IMR-90 (cell line): ENCODE data around the gene CLEC1A. TPM values are rescaled to one million over a fixed set of nuclear protein-coding genes. Genes with fewer than 3 reads are reported as not detected.

Experiments
- ATAC-seq: fragments of 200-7000 bp; cut with Tn5 transposase; 2 replicates; pipeline ENCODE4 v1.9.1; 2020; ENCODE audit warnings: low read depth, mild to moderate bottlenecking, moderate library complexity
- BruUV-seq: library from RNA; stranded (reverse); fragments of 400-500 nt; replicated peaks from 2 replicates; lab custom pipeline; 2021; lab: Mats Ljungman, UMichigan
- CTCF ChIA-PET: fragments of 300-600 bp; formaldehyde crosslinking; extraction: SDS; loops from one replicate; lab custom pipeline; 2021; ENCODE audit warnings: antibody characterized with exemption; lab: Yijun Ruan, JAX
- POLR2A ChIA-PET: fragments of 300-600 bp; sonication (Branson Sonifier 250); formaldehyde crosslinking; loops from one replicate; lab custom pipeline; 2022; ENCODE audit warnings: antibody characterized with exemption; ENCODE audit not compliant: unreplicated experiment; lab: Charles Lee
- DNase-seq: peaks from one replicate; pipeline ENCODE4 v3.0.0; 2013
- H2AFZ ChIP-seq: replicated peaks from 2 replicates; pipeline ENCODE3; 2013; ENCODE audit warnings: low read length, mild to moderate bottlenecking; ENCODE audit not compliant: poor library complexity
- H2AK5ac ChIP-seq: 2 replicates; pipeline ENCODE4 v1.6.1; 2013; ENCODE audit warnings: low read depth, low read length, inconsistent platforms
- H2AK9ac ChIP-seq: replicated peaks from 2 replicates; pipeline ENCODE3; 2013; ENCODE audit warnings: mild to moderate bottlenecking, low read depth, low read length, moderate library complexity; ENCODE audit not compliant: poor library complexity
- H2BK120ac ChIP-seq: 2 replicates; pipeline ENCODE4 v1.6.1; 2013; ENCODE audit warnings: low read depth, low read length, inconsistent platforms
- H2BK15ac ChIP-seq: 3 replicates; pipeline ENCODE4 v1.6.1; 2013; ENCODE audit warnings: low read depth, low read length, inconsistent platforms
- H2BK20ac ChIP-seq: 2 replicates; pipeline ENCODE4 v1.6.1; 2013; ENCODE audit warnings: low read depth, mild to moderate bottlenecking, inconsistent platforms, low read length, moderate library complexity
- H2BK5ac ChIP-seq: 2 replicates; pipeline ENCODE4 v1.6.1; 2013; ENCODE audit warnings: mild to moderate bottlenecking, low read depth, low read length, inconsistent platforms; ENCODE audit not compliant: poor library complexity, severe bottlenecking
- H3K14ac ChIP-seq: replicated peaks from 2 replicates; pipeline ENCODE4 v1.6.1; 2013; ENCODE audit warnings: low read depth, low read length, inconsistent platforms
- H3K18ac ChIP-seq: 2 replicates; pipeline ENCODE4 v1.6.1; 2013; ENCODE audit warnings: low read depth, low read length, control low read depth
- H3K23ac ChIP-seq: 2 replicates; pipeline ENCODE4 v1.6.1; 2013; ENCODE audit warnings: low read depth, low read length, inconsistent platforms
- H3K27ac ChIP-seq: 2 replicates; pipeline ENCODE4 v1.5.1; 2013; ENCODE audit warnings: mild to moderate bottlenecking, control low read depth, low read length; ENCODE audit not compliant: insufficient read depth
- H3K27me3 ChIP-seq: 2 replicates; pipeline ENCODE4 v1.6.1; 2013; ENCODE audit warnings: low read length; ENCODE audit not compliant: control insufficient read depth, insufficient read depth
- H3K36me3 ChIP-seq: 2 replicates; pipeline ENCODE4 v1.6.1; 2013; ENCODE audit warnings: low read length, mixed read lengths; ENCODE audit not compliant: control insufficient read depth, insufficient read depth
- H3K4ac ChIP-seq: 2 replicates; pipeline ENCODE4 v1.6.1; 2013; ENCODE audit warnings: low read depth, low read length, inconsistent platforms
- H3K4me1 ChIP-seq: 2 replicates; pipeline ENCODE4 v1.6.1; 2013; ENCODE audit warnings: low read length, mixed read lengths; ENCODE audit not compliant: control insufficient read depth, insufficient read depth
- H3K4me2 ChIP-seq: 2 replicates; pipeline ENCODE4 v1.6.1; 2013; ENCODE audit warnings: low read depth, mild to moderate bottlenecking, control low read depth, low read length, moderate library complexity
- H3K4me3 ChIP-seq: 2 replicates; pipeline ENCODE4 v1.5.1; 2013; ENCODE audit warnings: low read depth, mild to moderate bottlenecking, control low read depth, low read length, moderate library complexity; ENCODE audit not compliant: insufficient read depth
- H3K56ac ChIP-seq: 2 replicates; pipeline ENCODE4 v1.6.1; 2013; ENCODE audit warnings: low read length, inconsistent platforms; ENCODE audit not compliant: insufficient read depth; ENCODE audit errors: extremely low read depth
- H3K79me1 ChIP-seq, 2 experiments: 2 replicates each; pipeline ENCODE4 v1.6.1; 2013; ENCODE audit warnings: low read length in 2 of 2, inconsistent platforms in 1 of 2, low read depth in 1 of 2
- H3K9ac ChIP-seq: 2 replicates; pipeline ENCODE4 v1.6.1; 2013; ENCODE audit warnings: low read depth, low read length, control low read depth
- H3K9me1 ChIP-seq: 2 replicates; pipeline ENCODE4 v1.6.1; 2013; ENCODE audit warnings: low read length, inconsistent platforms; ENCODE audit not compliant: insufficient read depth
- H3K9me3 ChIP-seq: 2 replicates; pipeline ENCODE4 v1.6.1; 2013; ENCODE audit warnings: low read length; ENCODE audit not compliant: control insufficient read depth, insufficient read depth
- H4K20me1 ChIP-seq: 2 replicates; pipeline ENCODE4 v1.6.1; 2013; ENCODE audit warnings: low read length, inconsistent platforms; ENCODE audit not compliant: insufficient read depth
- H4K5ac ChIP-seq: 2 replicates; pipeline ENCODE4 v1.6.1; 2013; ENCODE audit warnings: mild to moderate bottlenecking, low read depth, low read length, control low read depth
- H4K8ac ChIP-seq, 2 experiments: 2 replicates each; pipeline ENCODE4 v1.6.1; 2013; ENCODE audit warnings: low read depth in 2 of 2, low read length in 2 of 2, control low read depth in 1 of 2, inconsistent platforms in 1 of 2
- H4K91ac ChIP-seq: 2 replicates; pipeline ENCODE4 v1.6.1; 2013; ENCODE audit warnings: low read depth, low read length, inconsistent platforms; ENCODE audit not compliant: insufficient read depth
- BHLHE40 ChIP-seq: fragments of 150-350 bp; IDR thresholded peaks from 2 replicates; pipeline ENCODE4 v1.6.1; 2016; ENCODE audit warnings: mild to moderate bottlenecking, low read depth, low read length
- CEBPB ChIP-seq: IDR thresholded peaks from 2 replicates; pipeline ENCODE4 v1.6.1; 2012; ENCODE audit warnings: low read depth, low read length, improper control_type of control experiment
- CHD1 ChIP-seq: IDR thresholded peaks from 2 replicates; pipeline ENCODE4 v1.6.1; 2012; ENCODE audit warnings: low read depth, low read length, improper control_type of control experiment
- FOS ChIP-seq: fragments of 150-350 bp; IDR thresholded peaks from 2 replicates; pipeline ENCODE4 v1.6.1; 2016; ENCODE audit warnings: low read depth, low read length
- MAFK ChIP-seq: IDR thresholded peaks from 2 replicates; pipeline ENCODE4 v1.6.1; 2012; ENCODE audit warnings: low read depth, low read length, improper control_type of control experiment
- MAZ ChIP-seq: IDR thresholded peaks from 2 replicates; pipeline ENCODE4 v1.6.1; 2012; ENCODE audit warnings: low read depth, mild to moderate bottlenecking, low read length, improper control_type of control experiment, moderate library complexity, borderline replicate concordance
- MXI1 ChIP-seq: IDR thresholded peaks from 2 replicates; pipeline ENCODE4 v1.6.1; 2012; ENCODE audit warnings: low read depth, mild to moderate bottlenecking, low read length, moderate library complexity, borderline replicate concordance
- NFE2L2 ChIP-seq: fragments of 150-350 bp; IDR thresholded peaks from 2 replicates; pipeline ENCODE4 v1.6.1; 2016; ENCODE audit warnings: low read depth, mild to moderate bottlenecking, low read length
- POLR2A ChIP-seq: IDR thresholded peaks from 2 replicates; pipeline ENCODE4 v1.6.1; 2012; ENCODE audit warnings: mild to moderate bottlenecking, low read depth, low read length
- RAD21 ChIP-seq: IDR thresholded peaks from 2 replicates; pipeline ENCODE4 v1.6.1; 2012; ENCODE audit warnings: low read length, improper control_type of control experiment
- RCOR1 ChIP-seq: IDR thresholded peaks from 2 replicates; pipeline ENCODE4 v1.6.1; 2012; ENCODE audit warnings: mild to moderate bottlenecking, low read length, improper control_type of control experiment; ENCODE audit not compliant: insufficient replicate concordance
- RFX5 ChIP-seq: IDR thresholded peaks from 2 replicates; pipeline ENCODE4 v1.8.0; 2012; ENCODE audit warnings: low read depth, mild to moderate bottlenecking, low read length, moderate library complexity
- SMC3 ChIP-seq: fragments of 150-350 bp; IDR thresholded peaks from 2 replicates; pipeline ENCODE4 v1.6.1; 2016; ENCODE audit warnings: low read depth, mild to moderate bottlenecking, antibody characterized with exemption, low read length, moderate library complexity
- whole genome bisulfite sequencing, 2 experiments: methylation state at CpG; one replicate each; pipeline versions ENCODE4 v1.1.5 to v1.1.7; 2013; ENCODE audit warnings: missing lambda C conversion rate in 2 of 2; ENCODE audit not compliant: insufficient read length in 1 of 2; ENCODE audit errors: extremely low coverage in 2 of 2; 5-methylcytosine and 5-hydroxymethylcytosine counted together
- dilution Hi-C: fragments of 300-500 bp; cut with HindIII; formaldehyde crosslinking; loops from one replicate; pipeline ENCODE4 v1.14.3; 2018; ENCODE audit warnings: low sequenced_read_pairs; ENCODE audit not compliant: unreplicated experiment
- in situ Hi-C: fragments of 300-500 bp; cut with MboI; formaldehyde crosslinking; loops from 3 replicates; pipeline ENCODE4 v1.14.3; 2019; ENCODE audit warnings: low sequenced_read_pairs, inconsistent platforms, mixed read lengths
- intact Hi-C: fragments of 100-400 bp; cut with micrococcal nuclease; formaldehyde crosslinking; loops from 2 replicates; pipeline ENCODE4 v1.10.0; 2022
- polyA plus RNA-seq, 3 experiments: library from polyadenylated mRNA; depleted of rRNA; stranded (reverse); fragments of >200 nt; gene quantifications; 2 replicates each; pipeline ENCODE4 v1.2.3, GENCODE V29; 2012; ENCODE audit warnings: low replicate concordance in 1 of 3
- total RNA-seq: library from RNA; depleted of rRNA; stranded (reverse); fragments of >200 nt; gene quantifications from 2 replicates; pipeline ENCODE4 v1.2.3, GENCODE V29; 2012
- TF ChIP-seq, protein P1 (sequence below): conservative IDR thresholded peaks from 2 replicates; pipeline ENCODE4 v1.5.1; 2012; ENCODE audit warnings: mild to moderate bottlenecking, low read depth, low read length, improper control_type of control experiment
- TF ChIP-seq, protein P2 (sequence below): fragments of 150-350 bp; IDR thresholded peaks from 2 replicates; pipeline ENCODE4 v1.6.1; 2016; ENCODE audit warnings: low read depth, mild to moderate bottlenecking, low read length, moderate library complexity, borderline replicate concordance
- TF ChIP-seq, protein P3 (sequence below): fragments of 150-350 bp; IDR thresholded peaks from 2 replicates; pipeline ENCODE4 v1.6.1; 2017; ENCODE audit warnings: mild to moderate bottlenecking, antibody characterized with exemption, low read length, low read depth

The CLEC1A gene
- total and polyA plus RNA-seq, 2 of the 4 experiments (the other 2 are of a cell fraction), result not detected

DNA sequence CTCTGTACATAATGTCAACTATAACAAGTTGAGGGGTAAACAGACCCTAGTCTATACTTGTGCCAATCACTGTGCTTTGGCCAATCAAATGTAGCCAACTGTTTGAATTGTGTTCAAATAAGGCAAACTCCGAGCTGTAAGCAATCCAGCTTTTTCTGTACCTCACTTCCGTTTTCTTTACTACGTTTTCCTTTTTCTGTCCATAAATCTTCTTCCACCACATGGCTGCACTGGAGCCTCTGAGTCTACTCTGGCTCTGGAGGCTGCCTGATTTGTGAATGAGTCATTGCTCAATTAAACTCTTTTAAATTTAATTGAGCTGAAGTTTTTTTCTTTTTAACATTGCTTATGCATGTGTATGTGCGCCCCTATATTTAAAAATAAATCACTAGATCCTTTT, 29.7 kb downstream of the CLEC1A start:
- Histone ChIP-seq H3K36me3 (no peaks in the 10 kb centered on the region), H2BK15ac (no peak overlapping the region), H4K91ac (no peak overlapping the region), H3K14ac (no peak overlapping the region), H3K27ac (no peak overlapping the region), H2BK20ac (no peak overlapping the region), H2AK5ac (no peak overlapping the region), H3K4me3 (no peak overlapping the region), H3K9me3 (no peaks in the 10 kb centered on the region), H3K9me1 (0 out of 2 replicates have a peak, but pooled peaks cover 3% of the 10 kb centered on the region), H3K4ac (no peak overlapping the region), H3K9ac (no peak overlapping the region), H4K20me1 (no peaks in the 10 kb centered on the region), H3K79me1 (no peaks in the 10 kb centered on the region), H2BK5ac (no peak overlapping the region), H3K56ac (no peak overlapping the region), H2AFZ (no peak overlapping the region), H2BK120ac (no peak overlapping the region), H4K8ac (0 out of 4 replicates have a peak overlapping the region, but pooled peaks of 1 of the 2 experiments have one; percentile 10), H3K23ac (no peak overlapping the region), H3K27me3 (no peaks in the 10 kb centered on the region), H3K4me2 (peak overlapping the region; percentile 45; the same call in 1 of the 2 replicates), H4K5ac (no peak overlapping the region; the same call in 1 of the 2 replicates), H3K4me1 (peaks cover 4% of the 10 kb centered on the region), H2AK9ac (no peak overlapping the region), H3K18ac (no peak overlapping the region; the same call in 1 of the 2 replicates)
- dilution Hi-C loops (no loop called here), intact Hi-C loops (no loop called here), in situ Hi-C loops (no loop called here)
- peak; percentile 72 for ATAC-seq
- ChIA-PET CTCF (interaction anchor here (0.5 to 1.4 kb wide), 2 partner anchors 15 to 438 kb away, joined by 3 to 4 read pairs; no protein-coding TSS in a partner anchor), POLR2A (interaction anchor here (0.6 kb wide), 1 partner anchor 17 kb away, joined by 4 read pairs; no protein-coding TSS in a partner anchor)
- no TSS peak for BruUV-seq
- 40% methylated on average over 1 of the region's 4 CpGs; no CpG with 5 or more reads in 1 of the 2 experiments for WGBS, 2 experiments
- peak; percentile 28 for DNase-seq
- TF ChIP-seq NFE2L2 (no peak), MAZ (no peak), CHD1 (no peak), RFX5 (no peak), CEBPB (no peak), FOS (no peak), RCOR1 (no peak), BHLHE40 (no peak), MAFK (no peak), MXI1 (no peak), SMC3 (no peak), RAD21 (no peak), POLR2A (no peak)
- TF ChIP-seq, protein P1, sequence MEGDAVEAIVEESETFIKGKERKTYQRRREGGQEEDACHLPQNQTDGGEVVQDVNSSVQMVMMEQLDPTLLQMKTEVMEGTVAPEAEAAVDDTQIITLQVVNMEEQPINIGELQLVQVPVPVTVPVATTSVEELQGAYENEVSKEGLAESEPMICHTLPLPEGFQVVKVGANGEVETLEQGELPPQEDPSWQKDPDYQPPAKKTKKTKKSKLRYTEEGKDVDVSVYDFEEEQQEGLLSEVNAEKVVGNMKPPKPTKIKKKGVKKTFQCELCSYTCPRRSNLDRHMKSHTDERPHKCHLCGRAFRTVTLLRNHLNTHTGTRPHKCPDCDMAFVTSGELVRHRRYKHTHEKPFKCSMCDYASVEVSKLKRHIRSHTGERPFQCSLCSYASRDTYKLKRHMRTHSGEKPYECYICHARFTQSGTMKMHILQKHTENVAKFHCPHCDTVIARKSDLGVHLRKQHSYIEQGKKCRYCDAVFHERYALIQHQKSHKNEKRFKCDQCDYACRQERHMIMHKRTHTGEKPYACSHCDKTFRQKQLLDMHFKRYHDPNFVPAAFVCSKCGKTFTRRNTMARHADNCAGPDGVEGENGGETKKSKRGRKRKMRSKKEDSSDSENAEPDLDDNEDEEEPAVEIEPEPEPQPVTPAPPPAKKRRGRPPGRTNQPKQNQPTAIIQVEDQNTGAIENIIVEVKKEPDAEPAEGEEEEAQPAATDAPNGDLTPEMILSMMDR, result no peak
- TF ChIP-seq, protein P2, sequence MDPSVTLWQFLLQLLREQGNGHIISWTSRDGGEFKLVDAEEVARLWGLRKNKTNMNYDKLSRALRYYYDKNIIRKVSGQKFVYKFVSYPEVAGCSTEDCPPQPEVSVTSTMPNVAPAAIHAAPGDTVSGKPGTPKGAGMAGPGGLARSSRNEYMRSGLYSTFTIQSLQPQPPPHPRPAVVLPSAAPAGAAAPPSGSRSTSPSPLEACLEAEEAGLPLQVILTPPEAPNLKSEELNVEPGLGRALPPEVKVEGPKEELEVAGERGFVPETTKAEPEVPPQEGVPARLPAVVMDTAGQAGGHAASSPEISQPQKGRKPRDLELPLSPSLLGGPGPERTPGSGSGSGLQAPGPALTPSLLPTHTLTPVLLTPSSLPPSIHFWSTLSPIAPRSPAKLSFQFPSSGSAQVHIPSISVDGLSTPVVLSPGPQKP, result no peak
- TF ChIP-seq, protein P3, sequence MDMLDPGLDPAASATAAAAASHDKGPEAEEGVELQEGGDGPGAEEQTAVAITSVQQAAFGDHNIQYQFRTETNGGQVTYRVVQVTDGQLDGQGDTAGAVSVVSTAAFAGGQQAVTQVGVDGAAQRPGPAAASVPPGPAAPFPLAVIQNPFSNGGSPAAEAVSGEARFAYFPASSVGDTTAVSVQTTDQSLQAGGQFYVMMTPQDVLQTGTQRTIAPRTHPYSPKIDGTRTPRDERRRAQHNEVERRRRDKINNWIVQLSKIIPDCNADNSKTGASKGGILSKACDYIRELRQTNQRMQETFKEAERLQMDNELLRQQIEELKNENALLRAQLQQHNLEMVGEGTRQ, result no peak
